GM10847 (cell line): ENCODE results near the gene LZTS3.

Experiments
- POLR2A ChIP-seq: IDR thresholded peaks from 2 replicates; pipeline ENCODE4 v1.6.1; 2011; ENCODE audit not compliant: insufficient read length; ENCODE audit errors: extremely low read depth

The LZTS3 gene

DNA sequence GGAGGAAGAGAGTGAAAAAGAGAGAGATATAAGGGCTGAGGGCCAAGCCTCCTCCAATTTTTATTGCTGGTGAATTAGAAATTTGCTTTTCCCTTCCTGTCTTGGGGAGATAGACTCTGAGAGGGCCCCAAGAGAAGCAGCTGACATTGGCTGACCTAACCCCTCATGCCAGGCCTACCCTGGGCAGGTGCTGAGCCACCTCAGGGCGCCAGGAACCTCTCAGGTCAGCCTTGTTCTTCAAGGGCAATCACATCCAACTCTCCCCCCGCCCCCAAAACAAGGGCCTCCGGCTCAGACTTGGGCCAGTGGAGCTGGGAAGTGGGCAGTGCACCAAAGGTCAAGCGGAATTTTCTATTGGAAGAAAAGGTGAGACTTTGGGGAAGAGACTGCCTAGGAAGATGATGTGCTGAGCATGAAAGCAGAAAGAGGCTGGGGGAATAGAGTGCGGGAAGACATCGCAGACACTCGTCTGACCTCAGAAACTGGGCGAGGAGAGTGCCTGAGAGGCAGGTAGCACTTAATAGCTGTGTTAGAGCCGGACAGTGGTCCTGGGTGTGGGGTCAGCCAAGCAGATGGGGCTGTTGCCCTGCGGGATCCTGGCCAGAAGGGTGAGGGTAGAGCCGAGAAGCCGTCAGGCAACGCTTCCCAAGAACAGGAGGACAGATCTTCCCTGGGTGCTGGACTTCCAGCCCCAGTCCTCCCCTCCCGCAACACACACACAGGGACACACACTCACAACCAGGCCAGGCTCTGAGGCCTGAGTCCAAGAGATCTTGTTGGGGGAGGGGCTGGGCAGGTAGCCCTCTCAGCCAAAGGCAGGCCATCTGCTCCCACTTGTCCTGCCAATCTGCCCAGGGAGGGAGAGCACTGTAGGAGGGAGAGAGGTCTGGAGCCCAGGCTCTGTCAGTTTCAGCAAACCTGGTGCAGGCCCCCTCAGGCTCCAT is 10.0 kb downstream of the LZTS3 start:
- no peak for TF ChIP-seq POLR2A

DNA sequence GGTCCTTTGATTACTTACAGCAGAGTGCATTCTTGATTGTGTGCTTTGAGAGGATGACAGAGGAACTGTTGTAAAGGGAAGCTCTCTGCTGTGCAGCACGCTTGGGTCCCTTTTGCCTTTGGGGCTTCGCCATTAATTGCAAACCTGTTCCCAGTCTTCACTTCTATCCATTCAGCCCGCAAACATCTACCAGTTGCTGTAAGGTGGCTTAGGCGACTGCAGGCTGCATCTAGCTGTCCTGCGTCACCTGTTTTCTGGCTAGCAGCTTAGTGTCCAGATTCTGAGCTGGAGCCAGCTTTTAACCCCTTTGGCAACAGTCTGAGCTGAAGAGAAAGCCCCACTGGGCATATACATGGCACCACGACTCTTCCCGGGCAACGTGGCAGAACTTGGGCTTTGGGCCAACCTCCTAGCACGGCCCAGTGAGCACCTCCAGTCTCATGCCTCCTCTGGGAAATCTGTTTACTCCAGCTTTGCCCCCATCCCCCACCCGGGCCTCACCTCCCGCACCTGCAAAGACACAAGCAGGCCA is 11.2 kb downstream of the LZTS3 start:
- TF ChIP-seq POLR2A = no peak

DNA sequence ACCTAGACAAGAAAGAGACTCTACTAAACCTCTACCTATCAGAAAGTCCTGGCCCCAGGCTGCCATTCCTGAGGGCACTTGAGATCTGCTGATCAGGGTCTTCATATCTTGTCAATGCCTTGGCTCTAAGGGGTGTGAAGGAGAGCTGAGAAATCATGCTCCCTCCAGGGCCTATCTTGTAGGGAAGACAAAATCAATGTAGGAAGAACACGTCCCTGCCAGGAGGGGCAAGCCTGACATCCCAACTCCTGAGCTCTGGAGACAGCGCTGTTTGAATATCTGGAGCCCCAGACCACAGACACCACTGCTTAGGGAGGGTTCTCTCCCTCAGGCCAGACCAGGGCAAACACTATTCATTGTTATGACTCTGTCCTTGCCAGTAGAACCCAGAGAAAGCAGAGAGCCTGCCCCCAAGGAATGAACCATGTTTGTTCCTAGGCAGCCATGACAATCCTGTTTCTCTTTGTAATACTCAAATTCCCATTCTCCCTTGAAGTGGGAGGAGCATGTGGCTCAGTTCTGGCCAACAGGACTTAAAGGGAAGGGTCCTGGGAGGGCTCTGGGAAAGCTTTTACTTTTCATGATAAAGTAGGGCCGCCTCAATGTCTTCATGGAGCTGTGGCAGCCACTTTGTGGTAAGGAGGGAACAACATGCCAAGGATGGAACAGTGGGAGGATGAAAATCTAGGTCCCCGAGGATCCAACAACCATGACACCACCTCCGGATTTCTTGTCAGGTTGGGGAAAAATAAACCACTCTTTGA is 11.9 kb downstream of the LZTS3 start:
- no peak for TF ChIP-seq POLR2A

DNA sequence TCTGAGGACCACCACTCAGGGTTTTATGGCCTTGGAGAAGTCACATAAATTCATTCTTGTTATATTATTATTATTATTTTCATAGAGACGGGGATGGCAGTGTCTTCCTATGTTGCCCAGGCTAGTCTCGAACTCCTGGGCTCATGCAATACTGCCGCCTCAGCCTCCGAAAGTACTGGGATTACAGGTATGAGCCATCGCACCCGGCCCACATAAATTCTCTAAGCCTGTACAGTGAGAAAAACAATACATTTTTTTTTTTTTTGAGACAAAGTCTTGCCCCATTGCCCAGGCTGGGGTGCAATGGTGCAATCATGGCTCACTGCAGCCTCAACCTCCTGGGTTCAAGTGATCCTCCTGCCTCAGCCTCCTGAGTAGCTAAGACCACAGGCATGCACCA is 12.9 kb downstream of the LZTS3 start:
- TF ChIP-seq POLR2A = no peak

DNA sequence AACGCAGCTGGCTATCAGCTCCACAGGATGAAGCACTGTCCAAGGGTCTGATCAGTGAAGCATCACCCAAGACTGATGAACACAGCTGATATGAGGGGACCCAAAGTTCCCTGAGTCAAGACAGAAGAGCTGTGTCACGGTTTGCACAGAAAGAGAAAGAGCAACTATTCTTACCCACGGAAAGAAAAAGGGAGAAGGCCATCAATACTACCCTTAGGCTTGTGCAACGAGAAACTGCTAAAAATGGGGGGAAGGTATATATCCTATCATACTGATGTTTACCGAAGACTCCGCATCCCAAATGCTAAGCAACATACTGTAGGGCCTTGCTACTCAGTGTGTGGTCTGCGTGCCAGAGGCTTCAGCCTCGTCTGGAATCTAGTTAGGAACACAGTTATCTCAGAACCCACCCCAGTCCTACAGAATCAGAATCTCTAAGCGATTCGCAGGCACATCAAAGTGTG is 14.3 kb downstream of the LZTS3 start:
- TF ChIP-seq POLR2A = no peak

DNA sequence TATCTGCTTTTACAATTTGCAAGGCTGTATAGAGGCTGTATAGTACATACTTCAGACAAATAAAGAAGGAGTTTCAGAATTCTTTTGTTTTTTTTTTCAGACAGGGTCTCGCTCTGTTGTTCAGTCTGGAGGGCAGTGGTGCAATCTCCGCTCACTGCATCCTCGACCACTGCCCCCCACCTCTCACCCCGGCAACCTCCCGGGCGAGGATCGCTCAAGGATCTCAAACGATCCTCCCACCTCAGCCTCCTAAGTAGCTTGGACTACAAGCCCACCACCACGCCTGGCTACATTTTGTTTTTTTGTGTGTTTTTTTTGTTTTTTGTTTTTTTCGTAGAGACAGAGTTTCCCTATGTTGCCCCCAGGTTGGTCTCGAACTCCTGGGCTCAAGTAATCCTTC is 15.5 kb downstream of the LZTS3 start:
- TF ChIP-seq POLR2A = no peak

DNA sequence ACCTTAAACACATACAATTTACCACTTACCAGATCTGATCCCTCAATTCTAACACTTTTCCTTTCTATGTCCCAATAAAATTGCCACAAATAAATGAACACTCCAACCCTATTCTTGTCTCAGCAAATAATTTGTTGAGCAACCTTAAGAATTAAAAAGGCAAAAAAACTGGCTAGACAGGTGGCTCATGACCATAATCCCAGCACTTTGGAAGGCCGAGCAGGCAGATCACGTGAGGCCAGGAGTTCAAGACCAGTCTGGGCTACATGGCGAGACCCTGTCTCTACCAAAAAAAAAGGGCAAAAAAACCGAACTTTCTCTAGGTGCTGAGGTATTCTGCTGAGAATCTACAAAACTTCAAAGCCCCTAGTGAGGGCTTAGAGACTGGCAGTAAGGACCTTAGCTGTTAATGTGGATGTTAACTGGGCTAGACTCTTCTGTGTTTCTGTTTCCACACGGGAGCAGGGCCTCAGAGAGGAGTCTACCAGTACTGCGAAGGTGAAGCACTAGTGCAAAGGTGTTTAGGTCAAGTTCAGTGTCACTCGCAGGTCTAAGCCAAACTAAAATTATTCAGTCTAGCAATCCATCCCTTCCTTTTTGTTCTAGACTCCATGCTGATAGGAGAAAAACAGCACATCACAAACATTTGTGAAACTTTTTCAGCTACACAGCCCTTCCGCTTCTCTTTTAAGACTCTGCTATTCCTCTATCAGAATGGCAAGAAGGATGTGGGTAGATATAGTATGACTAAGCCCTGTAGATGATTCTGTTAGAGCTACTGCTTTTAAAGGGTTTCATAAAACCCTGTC is 16.3 kb downstream of the LZTS3 start:
- TF ChIP-seq POLR2A = no peak

DNA sequence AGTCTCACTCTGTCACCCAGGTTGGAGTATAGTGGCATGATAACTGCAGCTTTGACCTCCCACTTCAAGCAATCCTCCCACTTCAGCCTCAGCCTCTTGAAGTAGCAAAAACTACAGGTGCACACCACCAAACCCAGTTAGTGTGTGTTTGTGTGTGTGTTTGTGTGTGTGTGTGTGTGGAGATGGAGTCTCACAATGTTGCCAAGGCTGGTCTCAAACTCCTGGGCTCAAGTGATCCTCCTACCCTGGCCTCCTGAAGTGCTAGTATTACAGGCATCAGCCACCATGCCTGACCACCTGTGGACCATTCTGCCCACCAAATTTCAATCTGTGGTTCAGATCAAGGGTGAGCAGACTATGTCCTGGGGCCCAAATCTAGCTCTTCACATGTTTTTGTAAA is 22.4 kb downstream of the LZTS3 start:
- TF ChIP-seq POLR2A = no peak

DNA sequence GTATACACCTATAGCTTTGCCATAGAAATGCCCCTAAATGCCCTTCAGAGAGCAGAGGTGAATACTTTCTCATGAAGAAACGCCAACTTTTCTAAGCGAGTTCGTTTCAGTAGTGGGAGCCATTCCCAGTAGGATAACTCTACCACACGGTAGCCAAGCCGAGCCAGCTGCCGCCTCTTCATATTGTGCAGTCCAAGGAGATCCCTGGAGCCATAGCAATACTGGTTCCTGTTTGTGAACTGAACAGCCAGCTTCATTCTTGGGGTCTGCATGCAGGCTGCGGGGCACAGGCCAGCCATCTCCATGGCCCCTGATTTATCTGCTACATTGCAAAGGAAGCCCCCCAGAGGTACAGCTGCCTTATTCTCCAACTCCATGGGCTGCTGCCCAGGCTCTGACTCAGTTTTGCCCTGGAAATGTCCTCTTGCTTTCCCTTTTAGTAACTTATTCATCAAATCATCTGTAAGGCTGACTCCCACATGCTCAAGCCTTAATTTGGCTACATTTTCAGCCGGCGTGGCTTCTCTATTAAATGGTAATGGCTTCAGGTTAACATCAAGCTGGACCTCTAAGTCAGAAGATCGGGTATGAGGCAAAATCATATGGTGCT is 26.5 kb downstream of the LZTS3 start:
- no peak for TF ChIP-seq POLR2A

DNA sequence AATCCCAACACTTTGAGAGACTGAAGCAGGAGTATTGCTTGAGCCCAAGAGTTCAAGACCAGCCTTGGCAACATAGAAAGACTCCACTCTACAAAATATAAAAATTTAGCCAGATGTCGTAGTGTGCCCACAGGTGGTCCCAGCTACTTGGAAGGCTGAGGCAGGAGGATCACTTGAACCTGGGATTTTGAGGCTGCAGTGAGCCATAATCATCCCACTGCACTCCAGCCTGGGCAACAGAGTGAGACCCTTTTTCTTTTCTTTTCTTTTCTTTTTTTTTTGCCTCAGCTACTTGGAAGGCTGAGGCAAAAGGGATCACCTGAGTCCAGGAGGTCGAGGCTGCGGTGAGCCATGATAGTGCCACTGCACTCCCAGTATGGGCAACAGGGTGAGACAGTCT is 31.6 kb downstream of the LZTS3 start:
- no peak for TF ChIP-seq POLR2A

DNA sequence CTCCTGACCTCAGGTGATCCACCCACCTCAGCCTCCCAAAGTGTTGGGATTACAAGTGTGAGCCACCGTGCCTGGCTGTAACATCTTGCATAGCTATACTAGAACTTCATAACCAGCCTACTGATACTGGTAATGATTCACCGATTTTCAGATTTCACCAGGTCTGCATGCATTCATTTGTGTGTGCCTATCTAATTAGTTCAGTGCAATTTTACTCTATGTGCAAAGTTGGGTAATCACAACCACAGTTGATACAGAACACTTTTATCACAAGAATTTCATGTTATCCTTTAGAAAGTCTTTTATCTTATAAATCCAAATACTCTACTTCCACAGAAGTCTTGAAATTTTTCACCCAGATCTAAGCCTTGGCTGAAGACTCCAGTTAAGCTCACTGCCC is 35.9 kb downstream of the LZTS3 start:
- no peak for TF ChIP-seq POLR2A

DNA sequence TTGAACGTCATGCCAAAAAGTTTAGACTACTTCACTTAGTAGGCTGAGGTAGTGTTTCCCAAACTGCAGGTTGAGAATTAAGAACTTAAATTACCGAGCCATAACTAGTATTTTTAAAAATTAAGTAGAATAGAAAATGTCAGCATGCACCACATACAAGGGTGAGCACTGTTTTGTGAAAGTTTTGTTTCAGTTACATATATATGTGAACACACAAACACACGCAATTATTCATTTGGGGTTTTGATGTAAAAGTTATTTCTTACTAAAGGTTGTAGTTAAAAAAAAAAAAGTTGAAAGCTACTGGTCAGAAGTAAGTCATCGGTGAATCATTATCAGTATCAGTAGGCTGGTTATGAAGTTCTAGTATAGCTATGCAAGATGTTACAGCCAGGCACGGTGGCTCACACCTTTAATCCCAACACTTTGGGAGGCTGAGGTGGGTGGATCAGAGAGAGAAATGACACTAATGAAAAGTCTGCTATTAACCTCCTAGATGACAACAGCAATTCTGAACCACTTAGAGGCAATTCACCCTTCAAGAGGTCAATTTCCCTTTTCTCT is 37.8 kb downstream of the LZTS3 start:
- no peak for TF ChIP-seq POLR2A

DNA sequence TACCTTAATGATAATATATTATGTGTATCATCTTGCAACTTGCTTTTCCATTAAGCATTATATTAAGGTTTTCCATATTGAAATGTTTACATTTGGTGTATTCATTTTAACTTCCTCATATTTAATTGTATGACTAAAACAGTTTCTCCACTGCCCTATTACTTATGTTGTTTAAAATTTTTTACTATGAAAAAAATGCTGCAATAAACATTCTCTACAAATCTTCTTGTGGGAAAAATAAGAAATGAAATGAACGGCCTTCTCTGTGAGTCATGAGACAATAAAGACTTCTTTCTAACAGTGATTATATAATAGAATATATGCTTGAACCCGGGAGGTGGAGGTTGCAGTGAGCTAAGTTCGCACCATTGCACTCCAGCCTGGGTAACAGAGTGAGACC is 39.2 kb downstream of the LZTS3 start:
- no peak for TF ChIP-seq POLR2A

DNA sequence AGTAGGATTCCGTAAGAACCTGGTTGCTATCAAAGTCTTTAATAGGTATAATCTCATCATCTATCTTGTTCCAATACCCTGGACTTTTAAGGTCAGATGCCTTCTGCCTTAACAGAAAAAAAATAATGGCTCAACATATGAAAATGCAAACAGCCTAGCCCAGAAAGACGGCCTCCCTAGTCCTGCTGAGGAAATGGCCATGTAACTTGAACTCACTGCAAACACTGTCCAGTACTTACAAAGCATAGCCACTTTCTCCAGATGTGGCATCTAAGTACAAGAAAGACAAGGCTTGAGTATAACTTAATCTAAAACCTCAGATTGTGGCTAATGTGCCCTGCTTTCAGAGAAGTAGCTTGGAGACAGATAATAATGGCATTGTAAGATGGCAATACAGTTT is 40.2 kb downstream of the LZTS3 start:
- no peak for TF ChIP-seq POLR2A

DNA sequence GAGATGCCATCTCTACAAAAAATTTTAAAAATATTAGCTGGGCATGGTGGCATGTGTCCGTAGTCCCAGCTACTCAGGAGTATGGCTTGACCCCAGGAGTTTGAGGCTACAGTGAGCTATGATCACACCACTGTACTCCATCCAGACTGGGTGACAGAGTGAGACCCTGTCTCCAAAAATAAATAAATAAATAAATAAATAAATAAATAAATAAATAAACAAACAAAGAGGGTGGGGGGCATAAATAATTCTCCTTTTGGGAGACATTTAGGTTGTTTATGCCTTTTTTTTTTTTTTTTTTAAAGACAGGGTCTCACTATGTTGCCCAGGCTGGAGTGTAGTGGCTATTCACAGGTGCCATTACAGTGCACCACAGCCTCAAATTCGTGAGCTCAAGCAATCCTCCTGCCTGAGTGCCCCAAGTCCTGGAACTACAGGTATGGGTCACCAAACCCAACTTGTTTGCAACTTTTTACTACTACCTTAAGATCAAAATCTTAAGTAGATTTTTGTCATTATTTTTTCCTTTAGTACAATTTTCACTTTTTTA is 43.2 kb downstream of the LZTS3 start:
- no peak for TF ChIP-seq POLR2A

DNA sequence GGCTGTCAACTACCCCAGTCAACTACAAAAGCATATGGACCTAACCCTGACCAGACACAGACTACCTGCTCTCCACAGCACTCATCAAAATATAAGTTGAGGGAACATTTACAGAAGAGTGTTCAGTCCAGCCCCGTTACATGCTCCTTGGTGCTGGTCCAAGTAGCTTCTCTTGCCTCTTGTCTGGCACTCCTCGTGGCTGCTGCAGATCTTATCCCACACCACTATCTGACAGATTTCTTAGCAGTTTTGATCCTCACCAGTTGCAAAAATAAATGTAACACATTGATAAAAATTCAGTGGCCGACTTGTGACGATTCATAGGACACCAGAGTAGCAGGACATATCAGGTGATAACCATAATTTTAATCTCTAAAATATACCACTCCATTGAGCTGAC is 44.3 kb downstream of the LZTS3 start:
- no peak for TF ChIP-seq POLR2A
